EH (cell line): Measurements from ENCODE around the gene GLT6D1.

Experiments
- DNase-seq: peaks from one replicate; pipeline ENCODE4 v3.0.0-alpha.2; 2015; ENCODE audit warnings: low read depth

GLT6D1 gene

DNA sequence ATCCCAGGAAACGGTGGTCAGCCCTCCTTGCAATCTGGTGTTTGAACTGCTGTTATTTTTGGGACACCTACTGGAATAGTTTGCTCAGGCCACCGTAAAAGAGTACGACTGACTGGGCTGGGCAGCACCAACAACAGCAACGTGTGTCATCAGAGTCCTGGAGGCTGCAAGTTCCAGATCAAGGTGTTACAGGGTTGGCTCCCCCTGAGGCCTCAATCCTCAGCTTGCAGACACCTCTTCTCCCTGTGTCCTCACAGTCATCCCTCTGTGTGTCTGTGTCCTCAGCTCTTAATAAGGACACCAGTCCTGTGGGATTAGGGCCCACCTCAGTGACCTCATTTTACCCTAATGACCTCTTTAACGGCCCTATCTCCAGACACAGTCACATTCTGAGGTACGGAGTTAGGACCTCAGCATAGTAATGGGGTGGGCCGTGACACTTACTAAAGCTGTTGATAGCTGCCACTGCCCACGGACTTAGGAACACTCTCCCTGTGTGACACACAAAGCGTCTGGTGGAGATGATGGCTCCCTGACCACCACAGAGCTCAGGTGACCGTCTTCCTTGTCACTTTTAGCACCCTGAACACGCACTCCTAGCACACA, 16.8 kb downstream of the GLT6D1 start:
- DNase-seq, result no peak

DNA sequence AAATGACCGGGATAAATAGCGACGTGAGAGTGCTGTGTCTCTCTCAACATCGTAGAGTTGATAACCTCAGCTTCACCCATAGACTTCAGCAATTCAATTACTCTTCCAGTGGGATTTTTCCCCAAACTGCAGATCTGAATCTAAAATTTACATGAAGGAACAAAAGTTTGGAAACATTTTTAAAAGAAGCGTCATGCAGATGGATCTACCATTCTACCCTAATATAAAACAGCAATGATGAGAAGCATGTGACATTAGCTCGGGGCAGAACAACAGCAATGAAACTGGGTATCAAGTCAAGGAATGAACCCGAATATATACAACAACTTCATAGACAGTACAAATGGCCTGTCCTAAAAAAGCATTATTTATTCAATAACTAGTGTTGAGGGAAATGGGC, 18.8 kb downstream of the GLT6D1 start:
- DNase-seq, result no peak

GRCh38 chr9:135619599-135619886, 19.8 kb downstream of the GLT6D1 start:
- DNase-seq, result no peak

DNA sequence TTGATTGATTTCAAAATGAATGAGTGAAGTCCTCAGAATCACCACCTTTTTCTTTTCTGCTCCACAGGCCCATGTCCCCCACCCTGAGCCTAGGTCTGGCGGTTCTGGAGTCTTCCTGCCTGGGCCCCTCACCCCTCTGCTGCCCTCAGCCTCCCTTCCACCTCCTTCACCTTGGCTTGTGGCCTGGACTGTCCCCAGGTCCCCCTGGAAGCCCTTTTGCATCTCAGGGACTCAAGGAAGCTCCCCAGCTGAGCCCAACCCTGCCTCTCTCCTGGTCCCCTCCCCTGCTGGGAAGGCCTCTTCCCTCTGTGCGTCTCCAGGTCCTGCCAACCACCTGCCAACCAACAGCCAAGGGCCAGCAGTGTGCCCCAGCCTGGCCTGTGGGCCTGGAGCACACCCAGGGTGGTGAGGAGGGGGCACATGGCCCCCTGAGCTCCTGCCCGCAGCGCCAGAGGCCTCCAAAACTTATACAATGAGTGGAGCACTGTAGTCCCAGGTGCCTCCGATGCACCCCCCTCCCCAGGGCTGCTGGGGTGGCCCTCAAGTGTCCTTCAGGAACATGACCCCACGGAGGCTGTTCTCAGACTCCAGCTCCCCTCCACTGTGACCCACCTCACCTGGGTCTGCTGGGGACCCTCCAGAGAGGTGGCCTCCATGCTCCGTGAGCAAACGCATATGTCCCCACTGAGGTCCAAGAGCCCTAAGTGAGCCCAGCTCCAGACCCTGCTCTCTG, 20.3 kb downstream of the GLT6D1 start:
- no peak for DNase-seq

- no peak for DNase-seq
Observed at GRCh38 chr9:135617991-135618411, 21.3 kb downstream of the GLT6D1 start.

- DNase-seq, result no peak
Observed at GRCh38 chr9:135617538-135617900, 21.8 kb downstream of the GLT6D1 start.

DNA sequence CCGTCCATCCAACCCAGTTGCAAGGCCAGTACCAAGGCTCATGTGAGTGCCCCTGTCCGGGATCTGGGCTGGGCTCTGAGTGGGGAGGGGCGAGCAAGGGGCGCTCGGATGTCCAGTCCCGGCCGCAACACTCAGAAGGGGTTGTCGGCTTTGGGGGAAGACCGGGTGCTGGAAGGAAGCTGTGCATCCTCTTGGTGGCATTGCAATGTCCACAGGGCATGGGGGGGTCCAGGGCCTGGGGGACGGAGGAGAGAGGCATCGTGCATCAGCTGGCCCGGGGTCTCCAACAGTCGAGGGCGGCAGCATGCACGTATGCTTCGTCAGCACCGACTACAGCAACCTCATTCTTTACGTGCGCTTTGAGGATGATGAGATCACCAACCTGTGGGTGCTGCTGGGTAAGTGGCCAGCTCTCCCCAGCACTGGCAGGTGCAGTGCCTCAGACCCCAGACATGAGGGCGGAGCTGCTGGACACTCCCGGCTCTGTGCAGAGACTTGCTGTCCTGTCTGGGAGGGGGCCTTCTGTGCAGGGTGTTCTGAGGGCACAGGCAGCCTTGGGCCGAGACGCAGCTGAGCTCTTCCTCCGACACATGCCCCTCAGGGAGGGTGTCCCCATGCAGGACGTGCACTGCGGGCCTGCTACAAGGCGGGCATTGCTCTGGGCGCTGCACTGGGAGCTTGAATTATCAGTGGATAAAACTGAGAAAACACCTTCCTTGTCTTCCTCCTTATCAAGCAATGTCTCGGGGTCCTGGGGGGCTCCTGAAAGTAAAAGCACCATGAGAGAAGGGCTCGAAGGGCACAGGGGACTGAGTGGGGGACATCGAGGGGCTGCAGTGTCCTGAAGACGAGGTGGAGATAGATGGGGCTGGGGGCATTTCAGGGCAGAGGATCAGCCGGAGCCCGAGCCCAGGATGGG, 22.5 kb downstream of the GLT6D1 start:
- no peak for DNase-seq

- DNase-seq, result no peak
Observed at GRCh38 chr9:135615666-135616618, 23.4 kb downstream of the GLT6D1 start.

- no peak for DNase-seq
Observed at GRCh38 chr9:135614821-135615665, 24.3 kb downstream of the GLT6D1 start.

- no peak for DNase-seq
Observed at GRCh38 chr9:135613946-135614805, 25.2 kb downstream of the GLT6D1 start.

- no peak for DNase-seq
Observed at GRCh38 chr9:135612981-135613910, 26.1 kb downstream of the GLT6D1 start.

GRCh38 chr9:135612437-135612836, 26.9 kb downstream of the GLT6D1 start:
- DNase-seq, result no peak

GRCh38 chr9:135611875-135612209, 27.5 kb downstream of the GLT6D1 start:
- DNase-seq, result no peak

- no peak for DNase-seq
Observed at GRCh38 chr9:135611142-135611874, 28.0 kb downstream of the GLT6D1 start.

- no peak for DNase-seq
Observed at GRCh38 chr9:135610290-135611141, 28.8 kb downstream of the GLT6D1 start.

DNA sequence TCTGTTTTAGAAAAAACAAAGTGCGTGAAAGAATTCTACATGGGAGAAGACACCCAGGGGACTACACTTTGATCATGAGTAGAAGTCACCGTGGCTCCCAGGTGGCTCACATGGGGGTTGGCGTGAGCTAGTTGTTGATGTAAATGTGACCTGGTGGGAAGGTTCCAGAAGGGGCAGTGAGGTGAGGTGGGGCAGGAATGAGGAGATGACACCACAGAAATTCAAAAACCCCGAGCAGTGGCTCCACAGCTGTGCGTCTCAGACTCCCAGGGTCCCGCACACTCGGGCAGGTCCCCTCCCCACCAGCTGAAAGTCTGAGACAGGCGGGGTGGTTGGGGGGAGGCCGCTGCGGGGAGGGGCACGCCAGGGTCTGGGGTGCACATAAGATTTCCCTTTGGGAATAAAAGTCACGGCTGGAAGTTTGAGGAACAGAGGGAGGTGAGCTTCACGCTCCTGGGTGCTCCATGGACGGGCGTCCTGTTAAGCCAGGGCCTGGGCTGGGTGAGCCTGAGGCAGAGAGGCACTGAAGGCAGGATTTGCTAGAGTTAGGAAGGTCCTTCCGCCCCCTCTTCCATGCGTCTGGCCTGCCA, 29.9 kb downstream of the GLT6D1 start:
- no peak for DNase-seq

DNA sequence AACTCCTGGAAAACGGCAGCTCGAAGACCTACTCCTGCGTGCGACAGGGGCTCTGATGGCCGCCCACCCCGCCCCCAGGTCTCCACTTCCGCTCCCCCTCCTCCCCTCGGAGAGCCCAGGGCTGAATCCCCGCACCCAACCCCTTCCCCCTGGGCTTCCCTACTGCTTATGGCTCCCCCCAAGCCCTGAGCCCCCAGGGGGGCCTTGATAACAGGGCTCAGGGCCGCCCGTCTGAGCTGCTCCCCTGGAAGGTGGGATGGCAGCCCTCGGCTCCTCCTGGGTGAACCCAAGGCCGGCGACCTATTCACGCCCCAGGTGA, 30.4 kb downstream of the GLT6D1 start:
- DNase-seq, result no peak
